ENCODE data around the gene MED15. TPM values are rescaled to one million over a fixed set of nuclear protein-coding genes. Genes with fewer than 3 reads are reported as not detected.

MED15 gene
- total and polyA plus RNA-seq, 2 of the 8 experiments (the other 6 are each of a cell fraction or from before 2014, with no cell fraction given): 28.3 to 57.1 TPM

DNA sequence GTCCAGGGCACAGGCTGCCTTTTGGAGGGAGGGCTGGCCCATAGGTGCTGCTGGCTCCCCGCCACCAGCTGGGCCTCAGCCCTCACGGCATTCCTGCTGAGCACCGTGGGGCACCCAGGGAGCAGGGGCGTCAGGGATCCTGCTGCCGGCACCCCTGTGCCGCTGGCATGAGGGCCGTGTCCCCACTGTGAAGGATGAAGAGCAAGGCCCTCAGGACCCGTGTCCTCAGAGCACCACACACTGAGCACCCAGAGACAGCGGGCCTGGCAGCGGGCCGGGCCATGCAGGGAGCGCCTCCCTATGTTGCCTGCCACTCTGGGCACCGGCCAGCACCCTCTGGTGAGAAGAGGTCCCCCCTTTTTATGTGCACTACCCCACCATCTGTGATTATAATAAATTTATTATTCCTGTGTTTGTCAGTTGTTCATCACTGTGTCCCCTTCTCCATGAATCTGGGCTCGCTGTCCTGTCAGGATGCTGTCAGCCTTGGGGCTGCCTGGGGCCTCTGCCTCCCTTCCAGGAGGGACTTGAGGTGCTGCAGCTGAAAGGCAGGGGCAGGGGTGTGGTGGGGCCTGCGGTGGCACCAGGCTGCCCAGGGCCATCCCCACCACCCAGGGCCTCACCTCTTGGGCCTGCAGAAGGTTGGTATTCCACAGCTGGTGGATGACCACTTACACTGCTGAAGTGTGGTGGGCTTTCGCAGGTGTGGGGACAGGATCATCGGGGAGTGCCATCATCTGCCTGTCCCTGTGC, 80.0 kb downstream of the MED15 start (continued):
- TF ChIP-seq, protein P1, sequence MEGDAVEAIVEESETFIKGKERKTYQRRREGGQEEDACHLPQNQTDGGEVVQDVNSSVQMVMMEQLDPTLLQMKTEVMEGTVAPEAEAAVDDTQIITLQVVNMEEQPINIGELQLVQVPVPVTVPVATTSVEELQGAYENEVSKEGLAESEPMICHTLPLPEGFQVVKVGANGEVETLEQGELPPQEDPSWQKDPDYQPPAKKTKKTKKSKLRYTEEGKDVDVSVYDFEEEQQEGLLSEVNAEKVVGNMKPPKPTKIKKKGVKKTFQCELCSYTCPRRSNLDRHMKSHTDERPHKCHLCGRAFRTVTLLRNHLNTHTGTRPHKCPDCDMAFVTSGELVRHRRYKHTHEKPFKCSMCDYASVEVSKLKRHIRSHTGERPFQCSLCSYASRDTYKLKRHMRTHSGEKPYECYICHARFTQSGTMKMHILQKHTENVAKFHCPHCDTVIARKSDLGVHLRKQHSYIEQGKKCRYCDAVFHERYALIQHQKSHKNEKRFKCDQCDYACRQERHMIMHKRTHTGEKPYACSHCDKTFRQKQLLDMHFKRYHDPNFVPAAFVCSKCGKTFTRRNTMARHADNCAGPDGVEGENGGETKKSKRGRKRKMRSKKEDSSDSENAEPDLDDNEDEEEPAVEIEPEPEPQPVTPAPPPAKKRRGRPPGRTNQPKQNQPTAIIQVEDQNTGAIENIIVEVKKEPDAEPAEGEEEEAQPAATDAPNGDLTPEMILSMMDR (IDR thresholded peaks at IDR 0.05; ENCODE audit: control extremely low read depth in 1 of 3, insufficient read depth in 1 of 3, low read depth in 1 of 3, low read length in 3 of 3): no peak

Data from H1 (cell line).